HFF-Myc (cell line): ENCODE results near the gene MOB3B.

Experiments used
- DNase-seq: peaks from one replicate; pipeline ENCODE4 v3.0.0-alpha.2; 2011; ENCODE audit warnings: low read depth; ENCODE audit errors: extremely low read depth
- H3K4me3 ChIP-seq: replicated peaks from 2 replicates; pipeline ENCODE4 v1.5.1; 2011; ENCODE audit warnings: low read depth, mild to moderate bottlenecking, control low read depth, low read length
- CTCF ChIP-seq: IDR thresholded peaks from 2 replicates; pipeline ENCODE4 v1.5.1; 2012; ENCODE audit warnings: mild to moderate bottlenecking, low read depth, low read length, control low read depth; ENCODE audit errors: missing control alignments

Gene MOB3B

GRCh38 chr9:27536168-27536567 lies 6.6 kb upstream of the MOB3B start:
- TF ChIP-seq CTCF, result no peak
- no peak overlapping the region for H3K4me3 ChIP-seq
- DNase-seq, result no peak

GRCh38 chr9:27535701-27536118 lies 6.1 kb upstream of the MOB3B start:
- DNase-seq, result no peak
- H3K4me3 ChIP-seq, result no peak overlapping the region
- no peak for TF ChIP-seq CTCF

- no peak for DNase-seq
- H3K4me3 ChIP-seq, result no peak overlapping the region
- TF ChIP-seq CTCF, result no peak
These were observed 5.1 kb upstream of the MOB3B start for GRCh38 chr9:27534658-27535209.

- H3K4me3 ChIP-seq, result no peak overlapping the region
- DNase-seq, result no peak
- TF ChIP-seq CTCF, result no peak
These were observed 4.5 kb upstream of the MOB3B start for GRCh38 chr9:27534131-27534530.

GRCh38 chr9:27533311-27533710 lies 3.7 kb upstream of the MOB3B start:
- DNase-seq, result no peak
- no peak for TF ChIP-seq CTCF

GRCh38 chr9:27532046-27532445 lies 2.4 kb upstream of the MOB3B start:
- TF ChIP-seq CTCF, result no peak
- no peak overlapping the region for H3K4me3 ChIP-seq
- DNase-seq, result no peak

More at GRCh38 chr9:27533311-27533710, 3.7 kb upstream of the MOB3B start:
- H3K4me3 ChIP-seq, result no peak overlapping the region
